GM18499 (cell line): ENCODE measurements around the gene CSAG2.

ENCODE experiments used
- ATAC-seq: cut with Tn5 transposase; IDR thresholded peaks from one replicate; pipeline ENCODE4 v1.9.1; 2021; ENCODE audit warnings: moderate number of reproducible peaks; ENCODE audit not compliant: insufficient read depth, unreplicated experiment

CSAG2 gene

GRCh38 chrX:152674135-152674534 is 34.9 kb downstream of the CSAG2 start:
- ATAC-seq, result no peak

DNA sequence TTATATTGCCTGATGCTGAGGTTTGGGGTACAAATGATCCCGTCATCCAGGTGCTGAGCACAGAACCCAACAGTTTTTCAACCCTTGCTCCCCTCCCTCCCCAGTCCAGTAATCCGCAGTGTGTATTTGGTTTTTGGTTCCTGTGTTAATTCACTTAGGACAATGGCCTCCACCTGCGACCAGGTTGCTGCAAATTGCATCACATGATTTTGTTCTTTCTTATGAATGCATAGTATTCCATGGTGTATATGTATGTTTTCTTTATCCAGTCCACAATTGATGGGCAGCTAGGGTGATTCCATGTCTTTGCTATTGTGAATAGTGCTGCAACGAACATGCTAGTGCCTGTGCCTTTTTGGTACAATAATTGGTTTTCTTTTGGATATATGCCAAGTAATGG is 46.0 kb downstream of the CSAG2 start:
- no peak for ATAC-seq

DNA sequence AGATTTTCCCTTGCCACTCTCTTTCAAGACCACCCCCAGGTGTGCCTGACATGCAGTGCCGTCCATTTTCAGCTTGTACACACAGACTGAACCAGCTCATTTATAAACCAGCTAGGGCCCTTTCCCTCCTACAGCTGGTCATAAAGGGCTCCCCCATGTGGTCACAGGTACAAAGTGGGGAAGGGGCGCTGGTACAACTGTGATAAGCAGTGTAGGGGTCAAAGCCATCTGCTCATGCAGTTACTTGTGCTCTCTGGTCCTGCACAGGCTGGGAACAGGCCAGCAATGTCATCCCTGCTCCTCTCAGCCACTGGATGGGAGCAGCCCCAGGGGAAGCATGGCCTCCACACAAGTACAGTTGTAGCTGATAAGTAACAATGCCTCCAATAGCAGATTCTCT is 50.8 kb downstream of the CSAG2 start:
- ATAC-seq, result no peak
